IMR-90 (cell line): ENCODE measurements around the gene CXCL6. TPM values are rescaled to one million over a fixed set of nuclear protein-coding genes. Genes with fewer than 3 reads are reported as not detected.

Experiments used
- ATAC-seq: fragments of 200-7000 bp; cut with Tn5 transposase; 2 replicates; pipeline ENCODE4 v1.9.1; 2020; ENCODE audit warnings: low read depth, mild to moderate bottlenecking, moderate library complexity
- BruUV-seq: library from RNA; stranded (reverse); fragments of 400-500 nt; replicated peaks from 2 replicates; lab custom pipeline; 2021; lab: Mats Ljungman, UMichigan
- CTCF ChIA-PET: fragments of 300-600 bp; formaldehyde crosslinking; extraction: SDS; loops from one replicate; lab custom pipeline; 2021; ENCODE audit warnings: antibody characterized with exemption; lab: Yijun Ruan, JAX
- POLR2A ChIA-PET: fragments of 300-600 bp; sonication (Branson Sonifier 250); formaldehyde crosslinking; loops from one replicate; lab custom pipeline; 2022; ENCODE audit warnings: antibody characterized with exemption; ENCODE audit not compliant: unreplicated experiment; lab: Charles Lee
- DNase-seq: peaks from one replicate; pipeline ENCODE4 v3.0.0; 2013
- H2AFZ ChIP-seq: replicated peaks from 2 replicates; pipeline ENCODE3; 2013; ENCODE audit warnings: low read length, mild to moderate bottlenecking; ENCODE audit not compliant: poor library complexity
- H2AK5ac ChIP-seq: 2 replicates; pipeline ENCODE4 v1.6.1; 2013; ENCODE audit warnings: low read depth, low read length, inconsistent platforms
- H2AK9ac ChIP-seq: replicated peaks from 2 replicates; pipeline ENCODE3; 2013; ENCODE audit warnings: mild to moderate bottlenecking, low read depth, low read length, moderate library complexity; ENCODE audit not compliant: poor library complexity
- H2BK120ac ChIP-seq: 2 replicates; pipeline ENCODE4 v1.6.1; 2013; ENCODE audit warnings: low read depth, low read length, inconsistent platforms
- H2BK15ac ChIP-seq: 3 replicates; pipeline ENCODE4 v1.6.1; 2013; ENCODE audit warnings: low read depth, low read length, inconsistent platforms
- H2BK20ac ChIP-seq: 2 replicates; pipeline ENCODE4 v1.6.1; 2013; ENCODE audit warnings: low read depth, mild to moderate bottlenecking, inconsistent platforms, low read length, moderate library complexity
- H2BK5ac ChIP-seq: 2 replicates; pipeline ENCODE4 v1.6.1; 2013; ENCODE audit warnings: mild to moderate bottlenecking, low read depth, low read length, inconsistent platforms; ENCODE audit not compliant: poor library complexity, severe bottlenecking
- H3K14ac ChIP-seq: replicated peaks from 2 replicates; pipeline ENCODE4 v1.6.1; 2013; ENCODE audit warnings: low read depth, low read length, inconsistent platforms
- H3K18ac ChIP-seq: 2 replicates; pipeline ENCODE4 v1.6.1; 2013; ENCODE audit warnings: low read depth, low read length, control low read depth
- H3K23ac ChIP-seq: 2 replicates; pipeline ENCODE4 v1.6.1; 2013; ENCODE audit warnings: low read depth, low read length, inconsistent platforms
- H3K27ac ChIP-seq: 2 replicates; pipeline ENCODE4 v1.5.1; 2013; ENCODE audit warnings: mild to moderate bottlenecking, control low read depth, low read length; ENCODE audit not compliant: insufficient read depth
- H3K27me3 ChIP-seq: 2 replicates; pipeline ENCODE4 v1.6.1; 2013; ENCODE audit warnings: low read length; ENCODE audit not compliant: control insufficient read depth, insufficient read depth
- H3K36me3 ChIP-seq: 2 replicates; pipeline ENCODE4 v1.6.1; 2013; ENCODE audit warnings: low read length, mixed read lengths; ENCODE audit not compliant: control insufficient read depth, insufficient read depth
- H3K4ac ChIP-seq: 2 replicates; pipeline ENCODE4 v1.6.1; 2013; ENCODE audit warnings: low read depth, low read length, inconsistent platforms
- H3K4me1 ChIP-seq: 2 replicates; pipeline ENCODE4 v1.6.1; 2013; ENCODE audit warnings: low read length, mixed read lengths; ENCODE audit not compliant: control insufficient read depth, insufficient read depth
- H3K4me2 ChIP-seq: 2 replicates; pipeline ENCODE4 v1.6.1; 2013; ENCODE audit warnings: low read depth, mild to moderate bottlenecking, control low read depth, low read length, moderate library complexity
- H3K4me3 ChIP-seq: 2 replicates; pipeline ENCODE4 v1.5.1; 2013; ENCODE audit warnings: low read depth, mild to moderate bottlenecking, control low read depth, low read length, moderate library complexity; ENCODE audit not compliant: insufficient read depth
- H3K56ac ChIP-seq: 2 replicates; pipeline ENCODE4 v1.6.1; 2013; ENCODE audit warnings: low read length, inconsistent platforms; ENCODE audit not compliant: insufficient read depth; ENCODE audit errors: extremely low read depth
- H3K79me1 ChIP-seq, 2 experiments: 2 replicates each; pipeline ENCODE4 v1.6.1; 2013; ENCODE audit warnings: low read length in 2 of 2, inconsistent platforms in 1 of 2, low read depth in 1 of 2
- H3K9ac ChIP-seq: 2 replicates; pipeline ENCODE4 v1.6.1; 2013; ENCODE audit warnings: low read depth, low read length, control low read depth
- H3K9me1 ChIP-seq: 2 replicates; pipeline ENCODE4 v1.6.1; 2013; ENCODE audit warnings: low read length, inconsistent platforms; ENCODE audit not compliant: insufficient read depth
- H3K9me3 ChIP-seq: 2 replicates; pipeline ENCODE4 v1.6.1; 2013; ENCODE audit warnings: low read length; ENCODE audit not compliant: control insufficient read depth, insufficient read depth
- H4K20me1 ChIP-seq: 2 replicates; pipeline ENCODE4 v1.6.1; 2013; ENCODE audit warnings: low read length, inconsistent platforms; ENCODE audit not compliant: insufficient read depth
- H4K5ac ChIP-seq: 2 replicates; pipeline ENCODE4 v1.6.1; 2013; ENCODE audit warnings: mild to moderate bottlenecking, low read depth, low read length, control low read depth
- H4K8ac ChIP-seq, 2 experiments: 2 replicates each; pipeline ENCODE4 v1.6.1; 2013; ENCODE audit warnings: low read depth in 2 of 2, low read length in 2 of 2, control low read depth in 1 of 2, inconsistent platforms in 1 of 2
- H4K91ac ChIP-seq: 2 replicates; pipeline ENCODE4 v1.6.1; 2013; ENCODE audit warnings: low read depth, low read length, inconsistent platforms; ENCODE audit not compliant: insufficient read depth
- BHLHE40 ChIP-seq: fragments of 150-350 bp; IDR thresholded peaks from 2 replicates; pipeline ENCODE4 v1.6.1; 2016; ENCODE audit warnings: mild to moderate bottlenecking, low read depth, low read length
- CEBPB ChIP-seq: IDR thresholded peaks from 2 replicates; pipeline ENCODE4 v1.6.1; 2012; ENCODE audit warnings: low read depth, low read length, improper control_type of control experiment
- ELK1 ChIP-seq: fragments of 150-350 bp; IDR thresholded peaks from 2 replicates; pipeline ENCODE4 v1.6.1; 2016; ENCODE audit warnings: low read depth, mild to moderate bottlenecking, low read length, moderate library complexity, borderline replicate concordance
- FOS ChIP-seq: fragments of 150-350 bp; IDR thresholded peaks from 2 replicates; pipeline ENCODE4 v1.6.1; 2016; ENCODE audit warnings: low read depth, low read length
- MAFK ChIP-seq: IDR thresholded peaks from 2 replicates; pipeline ENCODE4 v1.6.1; 2012; ENCODE audit warnings: low read depth, low read length, improper control_type of control experiment
- MAZ ChIP-seq: IDR thresholded peaks from 2 replicates; pipeline ENCODE4 v1.6.1; 2012; ENCODE audit warnings: low read depth, mild to moderate bottlenecking, low read length, improper control_type of control experiment, moderate library complexity, borderline replicate concordance
- MXI1 ChIP-seq: IDR thresholded peaks from 2 replicates; pipeline ENCODE4 v1.6.1; 2012; ENCODE audit warnings: low read depth, mild to moderate bottlenecking, low read length, moderate library complexity, borderline replicate concordance
- POLR2A ChIP-seq: IDR thresholded peaks from 2 replicates; pipeline ENCODE4 v1.6.1; 2012; ENCODE audit warnings: mild to moderate bottlenecking, low read depth, low read length
- RAD21 ChIP-seq: IDR thresholded peaks from 2 replicates; pipeline ENCODE4 v1.6.1; 2012; ENCODE audit warnings: low read length, improper control_type of control experiment
- USF2 ChIP-seq: fragments of 150-350 bp; IDR thresholded peaks from 2 replicates; pipeline ENCODE4 v1.6.1; 2017; ENCODE audit warnings: mild to moderate bottlenecking, antibody characterized with exemption, low read length, low read depth
- WGBS, 2 experiments: methylation state at CpG; one replicate each; pipeline versions ENCODE4 v1.1.5 to v1.1.7; 2013; ENCODE audit warnings: missing lambda C conversion rate in 2 of 2; ENCODE audit not compliant: insufficient read length in 1 of 2; ENCODE audit errors: extremely low coverage in 2 of 2; 5-methylcytosine and 5-hydroxymethylcytosine counted together
- dilution Hi-C: fragments of 300-500 bp; cut with HindIII; formaldehyde crosslinking; loops from one replicate; pipeline ENCODE4 v1.14.3; 2018; ENCODE audit warnings: low sequenced_read_pairs; ENCODE audit not compliant: unreplicated experiment
- in situ Hi-C: fragments of 300-500 bp; cut with MboI; formaldehyde crosslinking; loops from 3 replicates; pipeline ENCODE4 v1.14.3; 2019; ENCODE audit warnings: low sequenced_read_pairs, inconsistent platforms, mixed read lengths
- intact Hi-C: fragments of 100-400 bp; cut with micrococcal nuclease; formaldehyde crosslinking; loops from 2 replicates; pipeline ENCODE4 v1.10.0; 2022
- polyA plus RNA-seq, 3 experiments: library from polyadenylated mRNA; depleted of rRNA; stranded (reverse); fragments of >200 nt; gene quantifications; 2 replicates each; pipeline ENCODE4 v1.2.3, GENCODE V29; 2012; ENCODE audit warnings: low replicate concordance in 1 of 3
- total RNA-seq: library from RNA; depleted of rRNA; stranded (reverse); fragments of >200 nt; gene quantifications from 2 replicates; pipeline ENCODE4 v1.2.3, GENCODE V29; 2012

CXCL6 gene
- total and polyA plus RNA-seq, 2 of the 4 experiments (the other 2 are of a cell fraction), result not detected

- H2BK15ac ChIP-seq, result no peak overlapping the region
- no peak overlapping the region for H3K9ac ChIP-seq
- ATAC-seq (no peak), DNase-seq (no peak)
- H2AK9ac ChIP-seq, result no peak overlapping the region
- ChIA-PET POLR2A (no interaction called here), CTCF (no interaction called here)
- no peak overlapping the region for H4K91ac ChIP-seq
- dilution Hi-C loops (no loop called here), in situ Hi-C loops (no loop called here), intact Hi-C loops (no loop called here)
- no peak overlapping the region for H3K27ac ChIP-seq
- peaks cover 49% of the 10 kb centered on the region for H3K27me3 ChIP-seq
- no peak overlapping the region for H3K4me3 ChIP-seq
- H3K56ac ChIP-seq, result no peak overlapping the region
- H4K8ac ChIP-seq, result no peak overlapping the region
- no peaks in the 10 kb centered on the region for H3K36me3 ChIP-seq
- H3K14ac ChIP-seq, result no peak overlapping the region
- no peak overlapping the region for H2AFZ ChIP-seq
- WGBS, 2 experiments, result no CpG with 5 or more reads among the region's 6 CpGs
- H2BK20ac ChIP-seq, result no peak overlapping the region
- no TSS peak for BruUV-seq
- H3K9me1 ChIP-seq, result no peaks in the 10 kb centered on the region
- H3K79me1 ChIP-seq, result no peaks in the 10 kb centered on the region
- TF ChIP-seq MAFK (no peak), ELK1 (no peak), MXI1 (no peak), RAD21 (no peak), POLR2A (no peak), CEBPB (no peak), BHLHE40 (no peak), USF2 (no peak), FOS (no peak), MAZ (no peak)
- no peak overlapping the region for H2AK5ac ChIP-seq
- no peak overlapping the region for H3K18ac ChIP-seq
- H3K4me2 ChIP-seq, result no peak overlapping the region
- no peak overlapping the region for H2BK120ac ChIP-seq
- no peak overlapping the region for H4K5ac ChIP-seq
- peaks cover 3% of the 10 kb centered on the region; the same call in 1 of the 2 replicates for H3K4me1 ChIP-seq
- H3K23ac ChIP-seq, result no peak overlapping the region
- no peaks in the 10 kb centered on the region for H4K20me1 ChIP-seq
- H3K9me3 ChIP-seq, result no peaks in the 10 kb centered on the region; the same call in 1 of the 2 replicates
- no peak overlapping the region for H3K4ac ChIP-seq
- no peak overlapping the region for H2BK5ac ChIP-seq
These were observed 35.2 kb downstream of the CXCL6 start for GRCh38 chr4:73871511-73872310.
